ENCODE results near the gene LMBR1.
"Not testable (repeated sequence)": the region's sequence is repeated elsewhere in the genome, so short reads cannot be mapped to it uniquely, and the experiment has no call there.

LMBR1 gene

GRCh38 chr7:156906200-156906649 is 13.2 kb upstream of the LMBR1 start:
- DNase-seq (ENCODE audit: low read depth in 3 of 3), result no peak

- DNase-seq (ENCODE audit: low read depth in 3 of 3), result no peak
Measured at GRCh38 chr7:156903232-156903909, 10.4 kb upstream of the LMBR1 start.

- DNase-seq (ENCODE audit: low read depth in 3 of 3), result not testable (repeated sequence)
Measured at GRCh38 chr7:156900093-156900492, 7.1 kb upstream of the LMBR1 start.

GRCh38 chr7:156898938-156899337 is 6.0 kb upstream of the LMBR1 start:
- no peak for DNase-seq (ENCODE audit: low read depth in 3 of 3)

- no peak for DNase-seq (ENCODE audit: low read depth in 3 of 3)
Measured at GRCh38 chr7:156897673-156898072, 4.7 kb upstream of the LMBR1 start.

- no peak for DNase-seq (ENCODE audit: low read depth in 3 of 3)
Measured at GRCh38 chr7:156896388-156897022, 3.5 kb upstream of the LMBR1 start.

- DNase-seq (ENCODE audit: low read depth in 3 of 3), result no peak
Measured at GRCh38 chr7:156895024-156895780, 2.2 kb upstream of the LMBR1 start.

GRCh38 chr7:156892081-156892800 is 742 bp downstream of the LMBR1 start:
- DNase-seq (ENCODE audit: low read depth in 3 of 3), result peak; percentile 17 to 57 (median 18)

- DNase-seq (ENCODE audit: low read depth in 3 of 3), result no peak
Measured at GRCh38 chr7:156889746-156890145, 3.2 kb downstream of the LMBR1 start.

GRCh38 chr7:156889089-156889488 is 3.9 kb downstream of the LMBR1 start:
- no peak for DNase-seq (ENCODE audit: low read depth in 3 of 3)

- DNase-seq (ENCODE audit: low read depth in 3 of 3), result no peak
Measured at GRCh38 chr7:156886020-156886795, 6.8 kb downstream of the LMBR1 start.

- no peak for DNase-seq (ENCODE audit: low read depth in 3 of 3)
Measured at GRCh38 chr7:156881679-156882078, 11.3 kb downstream of the LMBR1 start.

GRCh38 chr7:156875766-156876165 is 17.2 kb downstream of the LMBR1 start:
- no peak for DNase-seq (ENCODE audit: low read depth in 3 of 3)

GRCh38 chr7:156868363-156868762 is 24.6 kb downstream of the LMBR1 start:
- DNase-seq (ENCODE audit: low read depth in 3 of 3), result not testable (repeated sequence)

- DNase-seq (ENCODE audit: low read depth in 3 of 3), result no peak
Measured at GRCh38 chr7:156865493-156865892, 27.5 kb downstream of the LMBR1 start.

- not testable (repeated sequence) for DNase-seq (ENCODE audit: low read depth in 3 of 3)
Measured at GRCh38 chr7:156862022-156862421, 31.0 kb downstream of the LMBR1 start.

GRCh38 chr7:156861212-156861611 is 31.8 kb downstream of the LMBR1 start:
- no peak for DNase-seq (ENCODE audit: low read depth in 3 of 3)

GRCh38 chr7:156860099-156860498 is 32.9 kb downstream of the LMBR1 start:
- DNase-seq (ENCODE audit: low read depth in 3 of 3), result not testable (repeated sequence)

- DNase-seq (ENCODE audit: low read depth in 3 of 3), result no peak
Measured at GRCh38 chr7:156858523-156858922, 34.5 kb downstream of the LMBR1 start.

- DNase-seq (ENCODE audit: low read depth in 3 of 3), result no peak
Measured at GRCh38 chr7:156857757-156858156, 35.2 kb downstream of the LMBR1 start.

- no peak for DNase-seq (ENCODE audit: low read depth in 3 of 3)
Measured at GRCh38 chr7:156854654-156855053, 38.3 kb downstream of the LMBR1 start.
